Fibroblast of the conjunctiva (primary cell): ENCODE data around the gene BCL6B.
"Not testable (repeated sequence)": the region's sequence is repeated elsewhere in the genome, so short reads cannot be mapped to it uniquely, and the experiment has no call there.

Experiments
- DNase-seq: peaks from one replicate; pipeline ENCODE4 v3.0.0-alpha.2; 2010; ENCODE audit warnings: low read depth

The BCL6B gene

DNA sequence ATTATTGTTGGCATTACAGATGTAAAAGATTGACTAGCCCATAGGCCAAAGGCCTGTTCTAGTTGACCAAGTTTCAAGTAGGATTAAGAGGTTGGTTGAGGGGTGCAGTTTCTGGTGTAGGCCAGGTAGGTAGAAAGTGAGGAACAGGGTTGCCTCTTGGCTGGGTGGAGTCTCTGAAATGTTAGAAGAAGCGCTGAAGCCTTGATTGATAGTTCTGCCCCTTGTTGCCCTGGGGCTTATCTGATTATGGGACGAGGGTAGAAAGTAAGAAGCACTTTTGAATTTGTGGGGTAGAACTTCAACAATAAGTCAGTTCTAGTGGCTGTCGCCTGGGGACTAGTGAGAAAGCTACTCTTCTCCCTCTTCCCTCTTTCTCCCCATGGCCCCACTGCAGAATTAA is 6.2 kb downstream of the BCL6B start:
- no peak for DNase-seq

DNA sequence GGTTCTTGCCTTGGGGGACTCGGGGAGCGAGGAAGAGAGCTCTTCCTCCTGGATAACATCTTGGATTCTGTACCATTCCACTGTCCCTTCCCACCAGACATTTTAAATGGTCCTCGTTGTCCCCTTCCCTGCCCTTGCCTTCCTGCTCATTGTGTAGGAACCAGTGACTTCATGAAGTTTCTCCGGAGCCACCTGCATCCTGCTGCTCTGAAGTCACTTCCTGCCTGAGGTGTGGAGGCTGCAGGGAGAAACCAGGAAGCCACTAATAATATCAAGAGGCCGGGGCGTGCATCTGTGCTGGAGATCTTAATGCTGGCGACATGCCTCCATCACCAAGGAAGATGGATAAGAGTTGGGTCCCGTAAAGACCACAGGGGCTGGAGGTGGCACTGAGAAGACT is 6.8 kb downstream of the BCL6B start:
- no peak for DNase-seq

DNA sequence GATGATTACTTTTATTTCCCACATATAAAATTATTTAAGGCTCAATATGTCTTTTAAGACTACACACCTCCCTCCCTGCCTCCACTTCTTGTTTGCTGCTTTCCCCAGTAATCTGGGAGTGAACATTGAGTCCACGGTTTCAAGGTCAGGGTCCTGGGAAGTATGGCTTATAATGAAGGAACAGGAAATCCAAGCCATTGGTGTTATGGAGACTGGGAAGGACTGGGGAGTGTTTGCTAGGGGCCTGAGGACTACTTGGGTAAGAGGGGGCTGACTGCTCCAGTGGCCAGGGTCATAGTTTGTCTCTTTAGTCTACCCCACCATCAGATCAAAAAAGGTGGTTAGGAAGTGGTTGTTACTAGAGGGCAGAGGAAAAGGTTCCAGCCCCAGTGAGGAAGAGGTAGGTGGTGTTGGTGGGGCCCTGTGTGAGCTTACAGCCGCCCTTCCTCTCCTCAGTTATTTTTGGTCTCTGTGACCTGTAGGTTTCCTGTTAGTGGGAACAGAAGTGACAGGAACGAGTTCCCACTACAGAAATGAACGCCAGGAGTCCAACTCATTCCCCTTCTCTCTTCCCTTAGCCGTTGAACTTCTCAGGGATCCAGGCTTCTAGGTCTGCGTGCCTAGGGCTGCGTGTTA is 12.2 kb downstream of the BCL6B start:
- no peak for DNase-seq

DNA sequence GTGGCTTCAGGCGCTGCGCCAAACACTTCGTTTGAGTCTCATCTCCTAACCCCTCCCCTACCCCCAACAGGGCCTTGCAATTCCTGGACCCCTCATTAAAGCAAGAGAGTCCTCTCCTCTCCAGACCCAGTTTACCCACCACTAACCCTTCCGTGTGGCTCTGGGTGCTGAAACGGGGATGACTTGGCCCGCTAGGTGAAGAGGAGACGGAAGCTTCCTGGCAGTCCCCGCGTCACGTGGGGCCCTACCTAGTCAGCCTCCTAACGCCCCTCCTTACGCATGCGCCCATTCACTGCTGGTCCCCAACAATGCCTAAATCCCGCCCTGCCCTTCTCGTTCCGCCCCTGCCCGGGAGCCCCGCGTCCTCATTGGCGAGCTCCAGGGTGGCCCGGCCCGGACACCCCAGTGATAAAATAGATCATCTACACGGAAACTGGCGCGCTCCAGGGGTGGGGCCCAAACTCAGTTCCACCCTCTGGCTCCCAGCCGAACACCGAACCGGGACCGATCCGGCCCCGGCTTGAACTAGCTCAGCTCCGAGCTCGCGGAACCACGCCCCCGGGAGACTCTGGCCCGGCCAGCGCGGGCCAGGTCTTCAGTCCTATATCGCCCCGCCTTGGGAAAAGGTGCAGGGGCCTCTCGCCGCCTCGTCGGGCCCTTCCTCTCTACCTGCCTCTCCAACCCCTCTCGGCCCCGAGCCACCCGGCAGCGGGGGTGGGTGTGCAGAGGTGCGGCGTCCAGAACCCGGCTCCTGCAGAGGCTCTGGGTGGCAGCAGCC is 12.9 kb downstream of the BCL6B start, which contains the start of gene SLC16A13:
SLC16A13 (plus strand) TSS at position 425 of the 778 bp plus-strand sequence. CDS start 368 bp downstream, outside the sequence.
- peak; percentile 93 for DNase-seq

DNA sequence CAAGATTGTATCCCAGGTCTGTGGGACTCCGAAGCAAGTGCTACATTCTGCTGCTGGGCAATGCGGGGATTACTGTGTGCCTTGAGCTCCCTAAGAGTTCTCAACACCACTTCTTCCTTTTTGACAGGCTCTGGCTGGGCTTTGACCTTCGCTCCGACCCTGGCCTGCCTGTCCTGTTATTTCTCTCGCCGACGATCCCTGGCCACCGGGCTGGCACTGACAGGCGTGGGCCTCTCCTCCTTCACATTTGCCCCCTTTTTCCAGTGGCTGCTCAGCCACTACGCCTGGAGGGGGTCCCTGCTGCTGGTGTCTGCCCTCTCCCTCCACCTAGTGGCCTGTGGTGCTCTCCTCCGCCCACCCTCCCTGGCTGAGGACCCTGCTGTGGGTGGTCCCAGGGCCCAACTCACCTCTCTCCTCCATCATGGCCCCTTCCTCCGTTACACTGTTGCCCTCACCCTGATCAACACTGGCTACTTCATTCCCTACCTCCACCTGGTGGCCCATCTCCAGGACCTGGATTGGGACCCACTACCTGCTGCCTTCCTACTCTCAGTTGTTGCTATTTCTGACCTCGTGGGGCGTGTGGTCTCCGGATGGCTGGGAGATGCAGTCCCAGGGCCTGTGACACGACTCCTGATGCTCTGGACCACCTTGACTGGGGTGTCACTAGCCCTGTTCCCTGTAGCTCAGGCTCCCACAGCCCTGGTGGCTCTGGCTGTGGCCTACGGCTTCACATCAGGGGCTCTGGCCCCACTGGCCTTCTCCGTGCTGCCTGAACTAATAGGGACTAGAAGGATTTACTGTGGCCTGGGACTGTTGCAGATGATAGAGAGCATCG is 15.4 kb downstream of the BCL6B start:
- DNase-seq, result no peak

DNA sequence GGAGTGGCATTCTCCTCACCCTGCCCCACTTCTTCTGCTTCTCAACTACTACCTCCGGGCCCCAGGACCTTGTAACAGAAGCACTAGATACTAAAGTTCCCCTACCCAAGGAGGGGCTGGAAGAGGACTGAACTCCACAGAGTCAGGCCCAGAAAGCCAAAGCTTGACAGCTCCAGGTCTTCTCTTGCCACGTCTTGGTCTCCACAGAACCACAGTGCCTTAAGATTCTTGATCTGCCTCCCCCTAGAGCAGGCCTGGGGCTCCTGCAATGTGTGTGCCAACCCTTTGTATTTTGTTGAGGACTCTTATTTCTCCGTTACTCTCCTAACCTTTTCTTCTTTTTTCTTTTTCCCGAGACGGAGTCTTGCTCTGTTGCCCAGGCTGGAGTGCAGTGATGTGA is 17.0 kb downstream of the BCL6B start:
- no peak for DNase-seq

DNA sequence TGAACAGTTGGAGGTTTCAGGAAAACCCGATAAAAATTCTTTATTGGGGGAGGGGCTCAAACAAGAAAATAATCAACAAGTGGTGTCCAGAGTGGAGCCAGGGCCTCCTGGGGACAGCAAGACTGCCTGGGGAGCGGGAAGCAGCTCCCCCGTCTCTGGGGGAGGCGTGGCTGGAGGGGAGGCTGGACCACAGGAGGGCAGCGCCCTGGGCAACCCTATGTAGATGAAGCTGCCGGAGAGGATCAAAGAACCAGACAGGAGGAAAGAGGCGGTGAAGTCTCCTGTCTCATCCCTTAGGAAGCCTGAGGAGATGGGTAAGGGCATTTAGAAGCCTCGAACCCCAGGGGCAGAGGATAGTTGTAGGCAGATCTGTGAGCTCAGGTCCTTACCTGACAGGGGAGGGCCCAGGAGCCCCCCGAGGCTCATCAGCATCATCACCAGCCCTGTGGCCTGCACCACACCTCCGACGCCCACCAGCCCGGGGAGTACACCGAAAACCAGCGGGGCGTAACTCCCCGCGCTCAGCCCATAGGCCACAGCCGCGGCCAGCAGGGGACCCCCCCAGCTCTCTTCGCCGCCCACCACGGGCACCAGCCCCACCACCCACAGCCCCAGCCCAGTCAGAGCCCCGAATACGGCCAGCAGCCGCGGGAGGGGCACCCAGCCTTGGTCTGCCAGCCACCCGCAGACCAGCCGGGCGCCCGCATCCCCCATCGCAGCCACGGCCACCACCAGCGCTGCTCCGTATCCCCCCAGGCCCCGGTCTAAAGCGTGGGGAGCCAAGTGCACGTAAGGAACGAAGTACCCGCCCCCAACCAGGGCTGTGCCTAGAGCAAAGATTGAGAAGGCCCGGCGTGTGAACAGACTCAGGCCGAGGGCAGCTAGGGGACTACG is 19.0 kb downstream of the BCL6B start:
- DNase-seq, result no peak

DNA sequence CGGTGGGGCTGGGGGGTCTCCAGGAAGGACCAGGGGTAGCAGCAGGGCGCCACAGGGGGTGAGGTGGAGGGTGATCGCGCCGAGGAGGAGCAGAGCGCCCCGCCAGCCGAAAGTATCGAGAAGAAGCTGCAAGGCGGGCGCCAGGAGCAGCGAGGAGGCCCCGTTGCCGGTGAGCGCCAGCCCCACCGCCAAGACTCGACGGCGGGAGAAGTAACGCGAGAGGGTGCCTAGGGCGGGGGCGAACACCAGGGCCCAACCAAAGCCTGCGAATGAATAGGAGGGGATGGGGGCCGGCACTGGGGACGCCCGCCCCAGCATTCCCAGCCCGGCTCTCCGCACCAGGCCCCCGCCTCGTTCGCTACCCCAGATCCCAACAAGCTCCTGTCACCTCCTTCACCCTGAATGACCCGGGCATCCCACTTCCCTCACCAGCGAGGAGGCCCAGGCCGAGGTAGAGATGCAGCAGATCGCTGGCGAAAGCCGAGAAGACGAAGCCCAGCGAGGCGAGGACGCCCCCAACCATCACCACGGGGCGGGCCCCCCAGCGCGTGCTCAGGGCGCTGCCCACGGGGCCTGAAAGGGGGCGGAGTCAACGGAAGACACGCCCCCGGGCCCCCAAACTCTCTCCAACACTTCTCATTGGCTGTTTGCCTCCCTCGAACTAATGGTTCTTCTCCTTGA is 19.8 kb downstream of the BCL6B start:
- no peak for DNase-seq

DNA sequence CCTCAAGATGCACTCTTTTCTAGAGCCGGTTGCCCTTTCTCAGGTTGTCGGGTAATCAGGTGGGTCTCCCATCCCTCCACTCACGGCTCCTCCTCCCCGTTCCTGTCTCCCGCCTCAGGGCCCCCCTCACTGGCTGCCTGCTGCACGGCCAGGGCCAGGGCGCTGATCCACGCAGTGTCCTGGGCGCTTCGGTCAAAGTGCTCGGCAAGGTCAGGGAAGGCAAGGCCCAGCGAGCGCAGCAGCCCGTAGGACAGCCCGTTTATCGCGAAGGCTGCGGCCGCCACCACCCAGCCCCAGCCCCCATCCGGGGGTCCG is 20.3 kb downstream of the BCL6B start:
- no peak for DNase-seq

DNA sequence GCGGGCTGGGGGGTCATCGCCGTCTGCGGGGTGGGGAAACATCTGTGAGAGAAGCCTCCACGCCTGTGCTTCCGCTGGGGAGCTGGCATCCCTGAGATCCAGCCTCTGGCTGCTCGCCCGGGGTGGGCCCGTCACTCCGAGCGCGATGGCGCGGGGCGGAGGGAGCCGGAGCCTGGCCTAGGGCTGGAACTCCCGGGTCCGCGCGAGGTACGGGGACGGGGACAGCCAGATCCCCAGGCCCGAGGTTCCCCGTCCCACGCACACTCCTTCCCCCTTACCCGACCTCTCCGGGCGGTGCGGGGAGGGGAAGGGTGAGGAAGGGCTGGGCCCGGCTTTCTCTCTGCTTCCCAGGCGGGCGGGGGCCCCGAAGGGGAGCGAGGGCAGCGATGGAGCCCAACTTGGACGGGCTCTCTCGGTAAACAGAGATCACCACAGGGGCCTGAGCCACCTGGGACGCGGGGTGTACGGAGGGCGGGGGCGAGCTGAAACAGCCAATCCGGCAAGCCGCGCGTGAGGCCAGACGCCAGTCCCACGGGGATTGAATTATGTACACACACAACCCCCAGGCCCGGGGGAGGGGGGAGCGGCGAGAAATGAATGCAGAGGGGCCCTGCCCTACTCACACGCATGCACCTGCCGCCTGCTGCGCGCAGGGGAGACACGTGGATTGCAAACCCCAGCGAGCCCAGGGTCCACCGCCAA is 20.8 kb downstream of the BCL6B start, which contains the start of gene SLC16A11:
SLC16A11 (minus strand) TSS at position 596 of the 702 bp plus-strand sequence; CDS start at position 17, 579 bp downstream.
- no peak for DNase-seq

DNA sequence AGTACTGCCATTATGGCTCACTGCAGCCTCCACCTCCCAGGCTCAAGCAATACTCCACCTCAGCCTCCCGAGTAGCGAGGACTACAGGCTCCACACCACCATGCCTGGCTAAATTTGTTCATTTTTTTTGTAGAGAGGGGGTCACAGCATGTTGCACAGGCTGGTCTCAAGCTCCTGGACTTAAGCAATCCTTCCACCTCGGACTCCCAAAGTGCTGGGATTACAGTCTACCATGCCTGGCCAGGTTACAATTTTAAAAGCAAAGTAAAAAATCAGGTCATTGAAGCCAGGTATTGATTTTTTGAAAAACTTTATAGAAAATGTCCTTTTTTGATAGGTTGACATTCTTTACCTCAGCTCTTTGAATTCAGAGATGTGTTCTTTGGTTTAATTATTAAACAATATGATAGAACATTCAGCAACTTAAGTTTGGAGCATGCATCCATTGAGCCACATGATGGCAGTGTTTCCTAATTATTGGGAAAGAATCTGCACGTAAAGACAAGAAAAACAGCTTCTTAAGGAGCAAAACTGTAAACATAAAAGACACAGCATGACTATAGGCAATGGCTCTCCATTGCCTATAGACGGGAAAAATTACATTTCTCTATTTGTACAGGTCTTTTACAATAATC is 22.8 kb downstream of the BCL6B start:
- DNase-seq, result peak; percentile 75

DNA sequence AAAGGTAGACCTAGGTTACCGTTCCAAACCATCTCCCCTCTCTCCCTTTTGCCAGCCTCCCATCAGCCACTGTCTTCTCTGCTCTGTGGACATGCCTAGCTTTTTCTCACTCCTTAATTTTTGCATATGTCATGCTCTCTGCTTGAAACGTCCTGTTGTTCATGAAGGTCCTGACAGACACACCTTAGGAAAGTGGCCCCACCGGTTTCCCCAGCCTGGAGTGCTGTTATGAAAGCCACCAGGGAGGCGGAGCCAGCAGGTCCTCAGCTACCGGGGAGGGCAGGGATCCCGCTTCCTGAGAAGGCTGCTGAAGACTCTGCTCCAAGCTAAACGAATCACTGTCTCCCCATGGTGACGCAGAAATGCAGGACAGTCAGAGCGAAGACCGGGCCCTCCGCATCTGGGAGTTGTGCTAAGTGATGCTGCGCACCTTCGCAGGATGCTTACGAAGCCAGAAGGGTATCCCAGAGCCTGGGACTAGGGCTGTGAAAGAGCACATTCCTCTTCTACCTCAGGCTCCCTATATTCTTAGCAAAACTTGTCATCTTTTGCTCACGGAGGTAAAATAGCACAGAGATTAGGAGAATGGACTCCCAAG is 23.4 kb downstream of the BCL6B start:
- no peak for DNase-seq

DNA sequence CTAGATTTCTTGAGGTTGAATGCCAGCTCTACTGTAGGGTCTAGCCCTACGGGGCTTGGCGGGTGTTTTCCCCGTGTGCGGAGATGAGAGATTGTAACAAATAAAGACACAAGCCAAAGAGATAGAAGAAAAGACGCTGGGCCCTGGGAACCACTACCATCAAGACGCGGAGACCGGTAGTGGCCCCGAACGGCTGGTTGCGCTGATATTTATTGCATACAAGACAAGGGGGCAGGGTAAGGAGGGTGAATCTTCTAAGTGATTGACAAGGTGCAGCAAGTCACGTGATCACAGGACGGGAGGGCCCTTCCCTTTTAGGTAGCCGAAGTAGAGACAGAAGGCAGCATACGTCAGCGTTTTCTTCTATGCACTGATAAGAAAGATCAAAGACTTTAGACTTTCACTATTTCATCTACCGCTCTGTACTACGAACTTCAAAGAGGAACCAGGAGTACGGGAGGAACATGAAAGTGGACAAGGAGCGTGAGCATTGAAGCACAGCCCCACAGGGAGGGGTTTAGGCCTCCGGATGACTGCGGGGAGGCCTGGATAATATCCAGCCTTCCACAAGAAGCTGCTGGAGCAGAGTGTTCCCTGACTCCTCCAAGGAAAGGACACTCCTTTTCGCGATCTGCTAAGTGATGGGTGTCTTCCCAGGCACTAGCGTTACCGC is 24.0 kb downstream of the BCL6B start:
- not testable (repeated sequence) for DNase-seq

DNA sequence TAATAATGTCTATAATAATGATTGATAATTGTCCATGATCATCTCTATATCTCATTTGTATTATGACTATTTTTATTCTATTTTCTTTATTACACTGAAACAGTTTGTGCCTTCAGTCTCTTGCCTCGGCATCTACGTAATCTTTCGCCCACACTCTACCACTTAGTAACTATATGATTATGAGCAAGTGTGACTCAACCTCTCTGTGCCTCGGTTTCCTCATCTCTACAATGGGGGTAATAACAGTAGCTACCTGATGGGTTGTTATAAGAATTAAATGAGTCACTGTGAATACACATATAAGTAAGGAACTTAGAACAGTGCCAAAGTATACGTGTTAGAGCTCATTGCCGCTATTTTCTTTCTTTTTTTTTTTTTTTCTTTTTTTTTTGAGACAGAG is 24.7 kb downstream of the BCL6B start:
- no peak for DNase-seq

DNA sequence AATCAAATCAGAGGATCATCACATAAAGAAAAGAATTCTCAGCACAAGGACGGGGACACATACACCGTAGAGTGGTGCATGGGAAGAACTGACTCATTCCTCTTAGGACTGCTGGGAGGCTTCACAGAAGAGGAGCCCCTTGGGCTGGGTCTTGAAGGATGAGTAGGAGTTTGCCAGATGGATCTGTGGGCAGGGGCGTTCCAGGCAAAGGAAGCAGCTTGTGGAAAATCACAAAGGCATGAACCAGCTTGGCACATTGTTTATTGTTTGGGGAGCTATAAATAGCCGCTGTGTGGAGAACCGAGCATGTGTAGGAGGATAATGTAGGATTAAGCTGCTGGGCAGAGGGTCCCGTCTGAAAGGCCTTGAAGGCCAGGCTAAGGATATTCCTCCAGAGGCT is 26.1 kb downstream of the BCL6B start:
- no peak for DNase-seq

DNA sequence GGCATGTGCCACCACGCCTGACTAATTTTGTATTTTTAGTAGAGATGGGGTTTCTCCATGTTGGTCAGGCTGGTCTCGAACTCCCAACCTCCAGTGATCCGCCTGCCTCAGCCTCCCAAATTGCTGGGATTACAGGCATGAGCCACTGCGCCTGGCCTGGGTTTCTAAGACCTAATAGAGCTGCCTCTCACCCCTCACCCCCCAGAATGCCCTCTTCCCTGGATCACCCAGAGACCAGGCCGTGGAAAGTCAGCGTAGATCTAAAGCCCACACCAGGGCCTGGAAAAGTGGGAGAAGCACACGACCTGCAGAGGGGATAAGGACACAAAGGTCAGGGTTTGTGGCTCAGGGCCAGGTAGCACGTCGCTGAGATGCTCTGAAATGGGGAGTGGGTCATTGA is 27.7 kb downstream of the BCL6B start:
- not testable (repeated sequence) for DNase-seq

DNA sequence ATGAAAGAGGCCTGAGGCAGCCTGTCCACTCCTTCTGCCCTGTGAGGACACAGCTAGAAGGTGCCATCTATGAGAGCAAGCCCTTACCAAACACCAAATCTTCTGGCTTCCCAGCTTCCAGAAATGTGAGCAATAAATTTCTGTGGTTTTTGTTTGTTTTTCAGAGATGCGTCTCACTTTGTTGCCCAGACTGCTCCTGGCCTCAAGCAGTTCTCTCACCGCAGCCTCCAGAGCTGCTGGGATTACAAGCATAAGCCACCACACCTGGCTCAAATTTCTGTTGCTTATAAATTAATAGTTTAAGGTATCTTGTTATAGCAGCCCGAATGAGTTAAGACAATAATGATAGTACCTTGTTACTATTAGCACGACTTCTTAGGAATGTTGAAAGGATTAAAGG is 33.5 kb downstream of the BCL6B start:
- DNase-seq, result no peak

DNA sequence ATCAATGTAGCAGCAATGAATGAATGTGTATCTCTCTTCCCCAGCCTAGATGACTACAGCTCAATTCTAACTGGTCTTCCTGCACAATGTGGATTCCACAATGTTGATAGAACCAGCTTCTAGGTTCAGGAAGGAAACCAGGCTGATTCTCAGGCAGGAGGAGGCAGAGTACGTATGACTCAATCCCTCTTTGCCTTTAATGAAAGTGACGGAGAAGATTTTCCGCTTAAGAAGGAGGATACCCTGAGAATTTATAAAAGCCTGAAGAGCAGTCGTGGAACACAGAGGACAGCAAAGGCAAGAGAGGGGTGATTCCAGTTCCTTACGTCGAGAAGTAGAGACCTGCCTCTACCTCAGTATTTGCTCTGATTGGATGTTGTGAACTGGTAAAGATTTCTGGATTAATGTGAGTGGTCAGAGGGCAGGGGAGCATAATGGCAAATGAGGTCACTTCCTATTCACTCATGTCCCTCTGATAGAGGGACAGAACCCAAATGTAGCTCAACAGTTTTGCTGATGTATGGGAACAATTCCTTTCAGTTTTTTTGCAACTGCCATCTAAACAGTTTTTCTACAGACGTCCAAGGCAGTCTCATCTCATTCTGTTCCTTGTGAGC is 36.1 kb downstream of the BCL6B start:
- no peak for DNase-seq
